RPMI7951 (cell line): ENCODE data around the gene SNX24. TPM values are rescaled to one million over a fixed set of nuclear protein-coding genes. Genes with fewer than 3 reads are reported as not detected.
"Not testable (repeated sequence)": the region's sequence is repeated elsewhere in the genome, so short reads cannot be mapped to it uniquely, and the experiment has no call there.

Experiments
- DNase-seq: peaks from one replicate; pipeline ENCODE4 v3.0.0-alpha.2; 2012; ENCODE audit warnings: low read depth
- total RNA-seq: library from RNA; depleted of rRNA; stranded (reverse); fragments of >200 nt; shearing (Covaris generic); gene quantifications from 2 replicates; pipeline ENCODE4 v1.2.3, GENCODE V29; 2014; rRNA removed

The SNX24 gene
- total RNA-seq: 25.4 and 34.7 TPM in 2 replicates

- DNase-seq: peak; percentile 78
These were observed at the start of gene SNX24 for GRCh38 chr5:122845229-122846050. TSS of gene SNX24 (plus strand) at chr5:122845613. CDS start at chr5:122845634, 21 bp downstream.

- DNase-seq: peak; percentile 19
These were observed 39.9 kb upstream of the SNX24 start for GRCh38 chr5:122805481-122805880.

- no peak for DNase-seq
These were observed 35.0 kb upstream of the SNX24 start for GRCh38 chr5:122810405-122810804.

GRCh38 chr5:122815218-122815767 is 30.1 kb upstream of the SNX24 start:
- DNase-seq: no peak

DNA sequence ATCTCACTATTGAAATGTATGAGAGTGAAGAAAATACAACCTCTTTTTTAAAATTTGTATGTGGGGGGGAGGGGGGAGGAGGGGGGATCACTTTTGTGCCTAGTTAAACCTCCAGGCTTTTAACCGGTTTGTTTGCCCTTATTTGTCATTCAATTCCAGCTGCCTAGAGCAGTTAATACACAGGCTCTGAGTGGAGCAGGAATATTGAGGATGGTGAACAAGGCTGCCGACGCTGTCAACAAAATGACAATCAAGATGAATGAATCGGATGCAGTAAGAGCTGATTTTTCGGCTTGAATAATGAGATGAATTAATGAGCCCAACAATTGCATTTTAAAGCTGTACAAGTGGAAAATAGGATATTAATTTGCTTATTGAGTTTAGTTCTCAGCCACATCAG is 28.7 kb upstream of the SNX24 start:
- no peak for DNase-seq

DNA sequence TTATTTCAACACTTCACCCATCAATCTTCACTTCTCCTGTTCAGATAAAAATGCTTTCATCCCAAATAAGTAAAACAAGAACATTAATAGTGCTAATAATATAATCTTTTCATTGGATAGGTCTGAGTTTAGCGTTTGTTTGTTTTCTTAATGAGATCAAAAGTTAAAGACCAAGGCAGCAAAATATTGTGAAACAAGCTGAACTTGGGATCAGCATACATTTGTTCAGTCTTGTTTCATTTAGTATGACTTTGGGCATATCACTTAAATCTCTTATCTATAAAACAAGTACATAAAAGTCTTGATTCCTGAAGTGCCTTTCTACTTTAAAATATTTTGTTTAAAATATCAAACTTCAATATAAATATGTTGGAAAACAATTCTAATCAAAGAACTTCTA is 13.4 kb upstream of the SNX24 start:
- no peak for DNase-seq

GRCh38 chr5:122835681-122836080 is 9.7 kb upstream of the SNX24 start:
- no peak for DNase-seq

DNA sequence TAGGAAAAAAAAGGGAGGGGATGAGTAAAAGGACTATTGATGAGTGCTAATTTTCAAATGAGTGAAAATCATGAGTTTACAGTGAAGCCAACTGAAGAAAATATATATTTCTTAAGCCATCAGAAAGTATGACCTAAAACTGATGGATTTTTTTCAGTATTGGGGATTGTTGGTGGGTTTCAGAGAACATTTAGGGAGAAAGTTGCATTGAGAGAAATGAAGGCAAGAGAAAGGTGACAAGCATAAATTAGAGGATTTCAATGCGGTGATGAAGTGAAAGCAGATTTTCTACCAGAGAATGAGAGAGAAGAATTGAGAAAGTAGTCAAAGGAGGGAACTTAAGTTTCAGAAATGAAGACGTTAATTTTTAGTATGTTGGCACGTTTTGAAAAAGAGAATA is 8.5 kb upstream of the SNX24 start:
- no peak for DNase-seq

DNA sequence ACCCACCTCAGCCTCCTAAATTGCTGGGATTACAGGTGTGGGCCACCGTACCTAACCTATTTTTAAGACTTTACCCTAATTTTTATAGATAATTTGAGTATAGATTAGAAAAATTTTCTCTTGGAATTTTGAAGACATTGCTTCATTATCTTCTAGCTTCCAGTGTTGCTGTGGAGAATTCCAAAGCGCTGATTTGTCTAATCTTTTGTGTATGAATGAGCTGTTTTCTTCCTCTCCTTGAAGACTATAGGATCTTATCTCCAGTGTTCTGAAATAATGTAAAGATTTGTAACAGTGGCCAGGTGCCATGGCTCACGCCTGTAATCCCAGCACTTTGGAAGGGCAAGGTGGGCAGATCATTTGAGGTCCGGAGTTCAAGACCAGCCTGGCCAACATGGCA is 5.7 kb upstream of the SNX24 start:
- no peak for DNase-seq

DNA sequence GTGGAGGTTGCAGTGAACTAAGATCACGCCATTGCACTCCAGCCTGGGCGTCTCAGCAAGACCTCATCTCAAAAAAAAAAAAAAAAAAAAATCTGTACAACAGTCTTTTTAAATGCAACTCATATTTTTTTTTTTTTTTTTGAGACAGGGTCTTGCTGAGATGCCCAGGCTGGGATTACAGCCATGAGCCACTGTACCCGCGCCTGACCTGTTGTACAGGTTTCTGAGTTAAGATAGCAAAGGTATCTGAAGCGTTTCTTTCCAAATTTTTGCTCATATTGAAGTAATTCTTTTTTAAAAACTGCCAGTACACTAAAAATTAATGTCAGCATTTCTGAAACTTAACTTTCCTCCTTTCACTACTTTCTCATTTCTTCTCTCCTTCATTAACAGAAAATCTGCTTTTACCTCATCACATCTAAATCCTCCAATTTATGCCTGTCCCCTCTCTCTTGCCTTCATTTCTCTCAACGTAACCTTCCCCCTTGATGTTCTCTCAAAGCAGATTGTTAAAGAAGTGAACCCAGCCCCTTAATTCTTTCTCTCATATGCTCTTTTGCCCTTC is 3.3 kb upstream of the SNX24 start:
- no peak for DNase-seq

DNA sequence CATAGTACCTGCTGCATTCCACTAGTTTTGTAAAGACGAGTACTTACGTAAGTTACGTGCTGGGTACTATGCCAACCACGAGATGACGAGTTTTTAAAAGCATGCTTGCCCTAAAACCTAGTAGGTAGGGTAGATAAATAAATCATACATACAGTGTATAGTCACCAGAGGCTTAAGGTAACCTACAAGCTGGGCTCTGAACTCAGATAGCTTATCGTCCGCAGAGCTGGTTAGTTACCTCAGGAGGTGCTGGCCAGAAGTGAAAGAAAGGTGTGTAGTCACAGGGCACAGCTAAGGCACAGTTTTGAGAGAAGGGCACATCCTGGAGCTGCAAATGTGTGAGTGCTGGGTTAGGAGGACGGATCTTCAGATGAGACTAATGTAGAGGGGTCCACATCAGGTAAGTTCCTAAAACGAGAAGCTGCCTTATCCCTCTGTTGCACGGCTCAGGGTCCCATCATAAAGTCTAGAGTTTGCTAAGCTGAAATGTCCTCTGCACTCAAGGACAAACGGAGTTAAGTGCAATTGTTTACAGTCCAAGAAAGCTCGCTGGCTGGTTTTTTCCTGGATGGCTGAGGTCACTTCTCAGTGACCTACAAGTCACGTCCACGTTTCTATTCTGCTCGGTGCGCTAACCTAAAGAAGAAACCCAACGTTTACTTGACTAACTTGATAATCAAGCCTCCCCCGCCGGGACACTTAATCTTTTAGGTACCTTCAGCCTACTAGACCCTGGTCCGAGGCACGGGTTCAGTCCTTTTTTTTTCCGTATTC is 1.1 kb upstream of the SNX24 start:
- peak; percentile 8 for DNase-seq

DNA sequence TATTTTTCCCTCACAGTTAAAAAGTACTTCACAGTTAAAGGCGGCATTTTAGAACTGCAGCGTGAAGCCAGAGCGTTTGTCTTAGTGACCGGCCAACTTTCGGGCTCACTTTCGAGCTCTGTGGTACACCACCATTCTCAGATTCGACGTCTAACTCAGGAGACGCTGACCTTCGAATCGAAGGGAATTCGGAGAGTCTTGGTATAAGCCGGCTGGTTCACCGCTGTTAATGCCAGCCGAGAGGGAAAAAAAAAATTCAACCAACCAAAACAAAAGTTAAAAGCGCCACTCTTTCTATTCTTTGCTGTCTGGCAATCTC is 544 bp upstream of the SNX24 start:
- no peak for DNase-seq

DNA sequence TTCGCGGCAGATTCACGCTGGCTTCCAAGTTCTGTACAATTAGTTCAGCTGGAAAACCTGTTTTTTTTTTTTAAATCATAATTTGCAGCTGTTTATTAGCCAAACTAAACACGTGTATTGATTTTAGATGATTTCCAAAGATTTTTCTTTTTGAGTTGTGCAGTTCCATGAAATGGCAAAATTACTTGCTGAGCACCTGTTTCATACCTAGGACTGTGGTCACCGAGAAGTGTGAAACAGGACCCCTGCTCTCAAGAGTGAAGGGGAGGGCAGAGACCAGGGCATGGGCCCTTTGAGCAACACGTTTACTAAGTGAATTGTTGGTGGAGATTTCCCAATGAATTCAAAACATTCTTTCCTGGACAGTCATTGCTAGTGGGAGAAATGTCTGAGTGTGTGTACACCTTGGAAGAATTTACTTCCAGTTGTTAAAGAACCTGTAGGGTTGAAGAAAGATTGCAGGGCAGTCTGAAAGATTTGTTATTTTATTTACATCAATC is 688 bp downstream of the SNX24 start:
- DNase-seq: peak; percentile 49

DNA sequence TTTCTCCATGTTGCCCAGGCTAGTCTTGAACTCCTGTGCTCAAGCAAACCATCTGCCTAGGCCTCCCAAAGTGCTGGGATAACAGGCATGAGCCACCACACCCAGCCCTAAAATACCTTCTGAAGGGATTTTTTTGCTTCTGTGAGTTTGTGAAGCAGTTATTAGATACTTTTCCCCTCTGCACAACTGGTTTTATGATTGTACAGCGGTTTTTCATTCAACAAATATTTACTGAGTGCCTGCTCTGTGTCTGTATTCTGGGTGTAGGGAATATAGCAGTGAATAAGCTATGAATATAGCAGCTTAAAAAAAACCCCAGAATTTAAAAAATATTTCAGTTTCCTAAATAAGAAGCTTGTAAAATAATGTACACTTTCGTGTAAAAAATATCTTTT is 2.3 kb downstream of the SNX24 start:
- DNase-seq: no peak

DNA sequence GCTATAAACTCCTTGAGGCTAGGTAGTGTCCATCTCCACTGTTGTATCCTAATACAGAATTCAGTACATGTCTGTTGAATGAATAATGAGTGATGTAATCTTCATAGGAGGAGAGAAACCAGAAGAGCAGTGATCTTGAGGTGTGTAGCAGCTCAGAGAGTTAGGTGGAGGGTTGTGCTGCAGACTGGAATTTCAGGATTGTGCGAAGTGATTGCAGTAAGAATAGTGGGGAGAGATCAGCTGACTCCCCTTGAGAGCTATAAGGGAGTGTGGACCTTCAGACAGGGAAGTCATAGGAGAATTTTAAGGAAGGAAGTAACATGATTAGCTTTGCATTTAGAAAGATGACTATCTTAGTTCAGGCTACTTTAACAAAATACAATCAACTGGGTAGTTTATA is 4.4 kb downstream of the SNX24 start:
- no peak for DNase-seq

- DNase-seq: not testable (repeated sequence)
These were observed 12.1 kb downstream of the SNX24 start for GRCh38 chr5:122857538-122857937.

DNA sequence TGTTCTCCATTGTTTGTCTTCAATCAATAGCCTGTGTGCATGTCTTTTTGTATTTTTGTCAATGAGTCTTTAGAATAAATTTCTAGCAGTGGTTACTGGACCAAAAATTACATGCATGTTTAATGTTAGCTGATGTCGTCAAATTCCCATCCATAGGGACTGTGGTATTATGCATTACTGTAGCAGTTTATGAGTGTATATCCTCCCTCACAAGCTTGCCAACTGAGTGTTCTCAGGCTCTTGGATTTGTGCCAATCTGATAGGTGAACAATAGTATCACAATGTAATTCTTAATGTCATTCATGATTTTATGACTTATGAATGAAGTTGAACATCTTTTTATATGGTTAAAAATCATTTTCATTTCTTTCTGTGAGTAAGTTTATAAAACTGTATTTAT is 13.0 kb downstream of the SNX24 start:
- DNase-seq: no peak

DNA sequence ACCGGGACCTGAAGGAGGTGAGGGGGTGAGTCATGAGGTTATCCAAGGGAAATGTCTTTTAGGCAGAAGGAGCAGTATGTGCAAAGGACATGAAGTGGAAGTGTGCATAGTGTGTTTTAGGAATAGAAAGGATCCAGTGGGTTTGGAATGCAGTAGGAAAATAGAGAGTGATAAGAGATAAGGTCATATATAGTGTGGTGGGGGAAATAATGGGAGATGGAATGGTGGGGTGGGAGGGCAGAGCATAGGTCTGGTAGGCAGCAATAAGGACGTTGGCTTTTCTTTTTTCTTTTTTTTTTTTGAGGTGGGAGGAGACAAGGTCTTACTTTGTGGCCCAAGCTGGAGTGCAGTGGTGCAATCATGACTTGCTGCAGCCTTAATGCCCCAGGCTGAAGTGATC is 17.8 kb downstream of the SNX24 start:
- no peak for DNase-seq

- DNase-seq: no peak
These were observed 18.3 kb downstream of the SNX24 start for GRCh38 chr5:122863721-122864120.

DNA sequence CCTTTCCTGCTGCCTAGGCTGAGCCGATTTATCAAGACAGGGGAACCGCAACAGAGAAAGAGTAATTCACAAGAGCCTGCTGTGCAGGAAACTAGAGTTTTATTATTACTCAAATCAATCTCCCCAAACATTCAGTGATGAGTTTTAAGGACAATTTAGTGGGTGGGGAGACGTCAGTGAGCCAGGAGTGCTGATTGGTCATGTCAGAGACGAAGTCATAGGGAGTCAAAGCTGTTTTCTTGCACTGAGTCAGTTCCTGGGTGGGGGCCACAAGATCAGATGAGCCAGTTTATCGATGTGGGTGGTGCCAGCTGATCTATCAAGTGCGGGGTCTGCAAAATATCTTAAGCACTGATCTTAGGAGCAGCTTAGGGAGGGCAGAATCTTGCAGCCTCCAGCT is 19.0 kb downstream of the SNX24 start:
- DNase-seq: no peak

DNA sequence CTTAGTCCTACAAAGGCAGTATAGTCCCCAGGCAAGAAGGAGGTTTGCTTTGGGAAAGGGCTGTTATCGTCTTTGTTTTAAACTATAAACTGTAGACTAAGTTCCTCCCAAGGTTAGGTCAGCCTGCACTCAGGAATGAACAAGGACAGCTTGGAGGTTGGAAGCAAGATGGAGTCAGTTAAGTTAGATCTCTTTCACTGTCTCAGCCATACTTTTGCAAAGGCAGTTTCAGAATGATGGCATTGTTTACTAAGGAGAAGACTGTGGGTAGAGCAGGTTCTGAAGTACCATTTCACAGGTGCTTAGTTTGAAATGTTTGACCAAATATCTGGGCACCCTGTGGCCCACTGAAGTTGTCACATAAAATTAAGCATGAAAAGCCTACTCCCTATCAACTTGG is 19.4 kb downstream of the SNX24 start:
- DNase-seq: no peak

DNA sequence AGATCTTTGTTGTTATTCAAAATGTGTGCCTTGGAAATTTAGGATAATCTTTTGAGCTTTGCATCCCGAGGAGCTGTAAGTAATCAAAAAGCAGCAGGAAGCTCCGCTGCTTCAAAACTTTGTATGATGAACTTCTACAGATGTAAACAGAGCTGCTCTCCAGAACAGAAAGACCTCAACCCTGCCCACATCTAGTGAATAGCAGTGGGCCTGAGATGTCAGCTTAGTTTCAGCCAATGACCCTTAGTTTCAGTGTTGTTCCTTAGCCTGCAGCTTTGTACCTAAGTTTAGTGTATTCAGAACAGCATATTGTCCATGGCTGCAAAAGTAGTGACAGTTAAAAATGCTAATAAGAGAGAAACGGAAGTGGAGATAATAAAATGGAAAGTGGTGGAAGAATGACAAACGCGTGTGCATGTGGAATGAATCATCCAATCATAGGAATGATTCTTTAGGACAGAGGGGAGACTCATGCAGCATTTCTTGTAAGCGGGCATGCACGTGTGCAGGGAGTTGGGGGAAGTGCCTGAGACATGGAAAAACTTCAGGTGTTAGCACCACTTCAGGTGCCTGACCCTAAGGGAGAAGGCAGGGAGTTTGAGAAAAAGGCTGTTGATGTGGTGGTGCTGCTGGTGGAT is 24.9 kb downstream of the SNX24 start:
- no peak for DNase-seq
